ENCODE results near the gene CDHR2. TPM values are rescaled to one million over a fixed set of nuclear protein-coding genes. Genes with fewer than 3 reads are reported as not detected.
"Not testable (repeated sequence)": the region's sequence is repeated elsewhere in the genome, so short reads cannot be mapped to it uniquely, and the experiment has no call there.

Gene CDHR2
- total RNA-seq, 1 experiment from 2014 or later, result not detected

DNA sequence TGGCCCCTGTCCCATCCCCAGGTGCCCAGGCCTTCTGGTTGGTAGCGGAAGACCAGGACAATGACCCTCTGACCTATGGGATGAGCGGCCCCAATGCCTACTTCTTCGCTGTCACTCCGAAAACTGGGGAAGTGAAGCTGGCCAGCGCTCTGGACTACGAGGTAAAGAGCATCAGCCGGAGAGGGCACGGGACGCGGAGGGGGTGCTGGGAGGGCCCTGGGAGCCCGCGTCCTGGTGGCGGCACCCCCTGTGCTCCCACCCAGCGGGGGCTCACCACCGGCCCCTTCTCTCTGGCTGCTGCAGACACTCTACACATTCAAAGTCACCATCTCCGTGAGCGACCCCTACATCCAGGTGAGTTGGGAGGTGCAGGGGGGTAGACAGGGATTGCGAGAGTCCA is 19.5 kb downstream of the CDHR2 start:
- DNase-seq (ENCODE audit: low read depth), result no peak

DNA sequence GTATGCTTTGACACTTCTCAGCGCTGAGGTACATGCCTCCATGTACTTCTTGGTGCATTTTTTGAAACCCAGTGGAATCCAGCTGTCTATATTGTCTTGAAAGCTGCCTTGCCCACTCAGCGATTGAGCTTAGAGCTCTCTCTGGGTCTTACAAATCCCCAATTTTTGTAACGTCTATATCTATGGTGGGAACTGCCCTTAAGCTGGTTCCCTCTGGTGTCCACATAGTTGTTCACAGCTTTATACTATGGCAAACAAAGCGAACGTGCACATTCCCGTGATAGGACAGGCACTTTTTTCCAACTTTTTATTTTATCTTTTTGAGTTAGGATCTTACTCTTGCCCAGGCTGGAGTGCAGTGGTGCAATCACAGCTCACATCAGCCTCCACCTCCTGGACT is 20.9 kb downstream of the CDHR2 start:
- DNase-seq (ENCODE audit: low read depth), result no peak

DNA sequence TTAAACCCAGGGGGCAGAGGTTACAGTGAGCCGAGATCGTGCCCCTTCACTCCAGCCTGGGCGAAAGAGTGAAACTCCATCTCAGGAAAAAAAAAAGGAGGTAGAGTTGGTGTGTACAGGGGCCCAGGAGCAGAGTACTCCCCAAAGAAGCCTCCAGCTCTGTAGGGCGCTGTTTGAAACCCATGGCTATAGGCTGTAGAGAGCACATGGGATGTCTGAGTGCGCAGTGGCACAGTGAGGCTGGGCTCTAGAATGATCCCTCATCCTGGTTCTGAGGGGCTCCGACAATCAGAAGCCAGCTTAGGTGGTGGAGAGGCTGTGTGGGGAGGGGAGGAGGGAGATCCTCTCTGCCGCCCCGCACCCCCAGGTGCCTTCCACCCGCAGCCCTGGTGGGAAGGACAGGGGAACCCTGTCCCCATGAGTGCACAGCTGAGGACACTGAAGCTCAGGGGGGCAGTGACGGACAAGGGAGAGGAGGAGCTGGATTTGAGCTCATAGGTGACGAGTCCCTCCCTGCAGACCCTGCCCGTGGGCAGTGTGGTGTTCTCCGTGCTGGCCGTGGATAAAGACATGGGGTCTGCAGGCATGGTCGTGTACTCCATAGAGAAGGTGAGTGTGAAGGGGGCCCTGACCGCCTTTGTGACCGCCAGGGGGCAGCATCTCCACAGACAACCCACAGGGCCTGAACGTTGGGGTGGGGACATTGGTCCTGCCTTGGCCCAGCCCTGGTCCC is 24.6 kb downstream of the CDHR2 start:
- peak; percentile 74 for DNase-seq (ENCODE audit: low read depth)

DNA sequence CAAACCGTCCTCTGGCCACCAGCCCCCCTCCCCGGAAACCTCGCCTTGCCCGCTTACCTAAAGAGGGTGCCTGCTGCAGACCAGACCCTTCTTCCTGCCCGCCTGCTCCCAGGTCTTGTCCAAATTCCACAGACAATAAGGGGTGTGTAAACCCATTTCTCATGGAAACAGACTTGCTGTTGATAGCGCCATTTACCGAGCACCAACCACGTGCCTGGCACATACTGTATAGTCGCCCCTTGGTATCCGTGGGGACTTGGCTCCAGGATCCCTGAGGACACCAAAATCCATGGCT is 25.1 kb downstream of the CDHR2 start:
- no peak for DNase-seq (ENCODE audit: low read depth)

- no peak for DNase-seq (ENCODE audit: low read depth)
These were observed 25.9 kb downstream of the CDHR2 start for GRCh38 chr5:176575066-176575465.

DNA sequence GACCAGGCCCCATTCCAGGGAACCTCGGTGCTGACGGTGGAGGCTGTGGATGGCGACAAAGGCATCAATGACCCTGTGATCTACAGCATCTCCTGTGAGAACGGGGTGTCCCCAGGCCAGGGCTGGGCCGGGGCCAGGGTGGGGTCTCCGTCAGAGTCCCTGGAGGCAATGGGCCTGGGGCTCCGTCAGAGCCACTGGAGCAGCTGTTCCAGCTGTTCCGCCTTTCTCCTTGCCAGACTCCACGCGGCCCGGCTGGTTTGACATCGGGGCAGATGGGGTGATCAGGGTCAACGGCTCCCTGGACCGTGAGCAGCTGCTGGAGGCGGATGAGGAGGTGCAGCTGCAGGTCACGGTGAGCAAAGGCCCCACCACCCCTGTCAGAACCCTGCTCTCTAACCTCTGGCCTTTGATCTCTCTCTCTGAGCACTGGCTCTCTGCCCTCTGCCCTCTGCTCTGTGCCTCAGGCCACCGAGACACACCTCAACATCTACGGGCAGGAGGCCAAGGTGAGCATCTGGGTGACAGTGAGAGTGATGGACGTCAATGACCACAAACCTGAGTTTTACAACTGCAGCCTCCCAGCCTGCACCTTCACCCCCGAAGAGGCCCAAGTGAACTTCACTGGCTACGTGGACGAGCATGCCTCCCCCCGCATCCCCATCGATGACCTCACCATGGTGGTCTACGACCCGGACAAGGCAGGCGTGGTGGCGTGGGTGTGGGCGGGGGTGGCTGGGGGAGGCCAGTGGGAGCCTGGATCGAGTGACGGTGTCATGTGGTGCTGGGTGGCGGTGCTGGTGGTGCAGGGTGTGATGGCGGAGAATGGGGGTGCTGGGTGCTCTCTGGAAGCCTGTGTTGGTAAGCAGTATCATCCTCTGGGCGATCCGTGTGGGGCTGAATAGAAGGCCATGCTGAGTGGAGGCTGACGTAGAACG is 26.6 kb downstream of the CDHR2 start:
- DNase-seq (ENCODE audit: low read depth), result no peak

GRCh38 chr5:176577312-176578176 is 28.4 kb downstream of the CDHR2 start:
- DNase-seq (ENCODE audit: low read depth), result no peak

- DNase-seq (ENCODE audit: low read depth), result peak; percentile 51
These were observed 29.3 kb downstream of the CDHR2 start for GRCh38 chr5:176578391-176578808.

GRCh38 chr5:176579323-176579722 is 30.2 kb downstream of the CDHR2 start:
- DNase-seq (ENCODE audit: low read depth), result no peak

GRCh38 chr5:176581361-176581760 is 32.2 kb downstream of the CDHR2 start:
- DNase-seq (ENCODE audit: low read depth), result no peak

DNA sequence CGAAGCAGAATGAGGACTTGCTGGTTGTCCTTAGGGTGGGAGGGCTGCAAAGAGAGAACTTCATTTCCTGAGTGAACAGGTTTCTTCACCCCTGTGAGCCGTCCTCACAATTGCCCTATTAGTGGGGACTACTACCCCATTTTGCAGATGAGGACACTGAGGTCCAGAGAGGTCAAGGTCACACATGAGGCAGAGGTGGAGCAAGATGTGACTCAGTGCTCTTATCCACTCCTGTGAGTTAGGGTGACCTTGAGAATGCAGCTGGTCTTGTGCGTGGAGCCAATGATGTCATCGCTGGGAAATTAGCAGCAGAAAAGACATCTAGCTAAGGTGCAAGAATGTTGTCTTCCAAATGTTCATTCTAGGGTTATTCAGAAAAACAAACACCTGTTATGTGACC is 33.9 kb downstream of the CDHR2 start:
- DNase-seq (ENCODE audit: low read depth), result no peak

DNA sequence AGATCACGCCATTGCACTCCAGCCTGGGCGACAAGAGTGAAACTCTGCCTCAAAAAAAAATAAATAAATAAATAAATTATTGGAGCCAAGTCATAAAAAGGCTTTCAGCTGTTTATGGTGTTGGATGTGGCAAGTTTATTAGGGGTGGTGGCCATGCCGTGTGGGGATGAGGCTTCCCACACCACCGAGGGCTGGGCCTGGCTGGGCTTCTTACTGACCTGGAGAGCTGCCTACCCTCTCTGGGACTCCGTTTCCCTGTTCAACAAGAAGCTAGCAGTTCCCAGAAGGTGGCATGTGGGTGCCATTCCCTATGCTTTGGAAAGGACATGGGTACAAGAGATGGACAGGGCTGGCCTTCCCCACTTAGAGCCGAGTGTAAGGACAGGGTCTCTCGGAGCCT is 38.3 kb downstream of the CDHR2 start:
- no peak for DNase-seq (ENCODE audit: low read depth)

- no peak for DNase-seq (ENCODE audit: low read depth)
These were observed 39.2 kb downstream of the CDHR2 start for GRCh38 chr5:176588297-176588696.

- no peak for DNase-seq (ENCODE audit: low read depth)
These were observed 40.1 kb downstream of the CDHR2 start for GRCh38 chr5:176589039-176589769.

DNA sequence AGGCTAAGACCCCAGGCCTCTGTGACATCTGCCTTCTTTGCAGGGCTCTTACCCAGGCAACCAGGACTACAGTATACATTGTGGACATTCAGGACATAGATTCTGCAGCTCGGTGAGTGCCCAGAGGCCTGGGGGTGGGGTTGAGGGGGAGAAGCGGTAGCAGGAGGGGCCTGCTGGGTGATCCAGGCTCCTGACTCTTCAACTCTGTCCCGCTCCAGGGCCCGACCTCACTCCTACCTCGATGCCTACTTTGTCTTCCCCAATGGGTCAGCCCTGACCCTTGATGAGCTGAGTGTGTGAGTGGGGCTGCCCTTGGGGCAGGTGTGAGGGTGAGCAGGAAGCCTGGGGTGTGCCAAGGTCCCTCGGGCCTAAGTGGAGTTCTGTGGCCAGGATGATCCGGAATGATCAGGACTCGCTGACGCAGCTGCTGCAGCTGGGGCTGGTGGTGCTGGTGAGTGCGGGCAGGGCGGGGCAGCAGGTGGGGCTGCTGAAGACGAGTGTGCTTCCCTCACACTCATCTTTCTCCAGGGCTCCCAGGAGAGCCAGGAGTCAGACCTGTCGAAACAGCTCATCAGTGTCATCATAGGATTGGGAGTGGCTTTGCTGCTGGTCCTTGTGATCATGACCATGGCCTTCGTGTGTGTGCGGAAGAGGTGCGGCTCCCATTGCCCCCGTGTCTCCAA is 41.0 kb downstream of the CDHR2 start:
- no peak for DNase-seq (ENCODE audit: low read depth)

- DNase-seq (ENCODE audit: low read depth), result not testable (repeated sequence)
These were observed 42.5 kb downstream of the CDHR2 start for GRCh38 chr5:176591667-176592066.

DNA sequence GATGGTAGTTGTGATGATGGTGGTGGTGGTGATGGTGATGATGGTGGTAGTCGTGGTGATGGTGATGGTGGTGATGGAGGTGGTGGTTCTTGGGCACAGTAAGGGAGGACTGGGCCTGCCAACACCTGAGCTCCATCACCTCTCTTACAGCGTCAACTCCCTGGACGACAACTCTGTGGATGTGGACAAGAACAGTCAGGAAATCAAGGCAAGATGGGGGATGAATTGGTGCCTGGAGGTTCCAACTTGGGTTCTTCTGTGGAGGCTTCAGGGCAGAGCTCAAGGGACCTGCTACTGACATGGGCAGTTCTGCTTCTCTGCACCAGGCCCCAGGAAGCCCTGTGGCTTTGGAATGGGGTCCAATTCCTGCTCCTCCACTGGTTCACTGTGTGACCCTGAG is 43.4 kb downstream of the CDHR2 start:
- DNase-seq (ENCODE audit: low read depth), result no peak

DNA sequence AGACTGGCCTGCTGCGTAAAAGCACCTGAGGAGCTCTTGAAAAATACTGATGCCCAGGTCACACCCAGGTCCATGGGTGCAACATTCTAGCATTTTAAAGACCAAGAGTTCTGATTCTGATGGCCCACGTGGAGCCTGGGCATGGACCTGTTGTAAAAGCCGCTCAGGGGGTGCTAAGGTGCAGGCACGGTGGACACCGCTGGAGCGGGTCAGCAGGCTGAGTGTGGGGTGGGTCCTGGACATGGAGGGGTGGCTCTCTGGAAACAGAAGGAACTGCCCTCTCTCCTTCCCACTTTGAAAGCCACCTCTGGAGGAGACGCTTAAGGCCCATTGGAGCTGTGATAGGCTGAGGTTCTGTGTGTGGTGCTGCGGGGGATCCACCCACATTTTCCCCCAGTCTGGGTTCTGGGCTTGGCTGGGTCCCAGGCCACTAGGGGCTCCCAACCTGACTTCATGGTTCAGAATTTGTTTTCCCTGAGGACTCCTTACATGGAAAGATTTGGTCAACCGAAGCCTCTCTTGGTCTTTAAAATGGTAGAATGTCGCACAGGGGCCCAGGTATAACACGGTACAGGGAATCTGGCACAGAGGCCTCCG is 44.2 kb downstream of the CDHR2 start:
- DNase-seq (ENCODE audit: low read depth), result no peak

DNA sequence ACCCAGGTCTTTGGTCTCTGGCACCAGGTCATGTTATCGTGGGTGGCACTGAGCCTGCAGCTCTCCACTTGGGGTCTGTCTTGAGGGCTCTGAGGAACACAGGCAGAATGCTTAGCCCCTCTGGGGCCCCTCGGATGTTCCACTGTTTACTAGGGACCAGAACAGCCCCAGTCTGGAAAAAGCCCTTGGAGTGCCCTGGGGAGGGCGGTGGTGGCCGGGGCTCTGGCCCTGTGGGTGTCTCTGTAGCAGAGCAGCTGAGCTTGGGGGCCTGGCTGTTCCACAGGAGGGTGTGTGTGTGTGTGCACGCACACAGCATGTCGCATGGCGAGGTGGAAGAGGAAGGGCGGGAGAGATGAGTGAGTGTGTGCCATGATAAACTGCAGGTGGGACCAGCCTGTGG is 45.4 kb downstream of the CDHR2 start:
- DNase-seq (ENCODE audit: low read depth), result no peak

- no peak for DNase-seq (ENCODE audit: low read depth)
These were observed 46.3 kb downstream of the CDHR2 start for GRCh38 chr5:176595386-176595943.
